Body of pancreas (tissue), 4 donors: ENCODE data around the gene CDH20. TPM values are rescaled to one million over a fixed set of nuclear protein-coding genes. Genes with fewer than 3 reads are reported as not detected.

Source experiments
- ATAC-seq: fragments of 150-250 bp; one replicate; pipeline ENCODE4 v1.9.1; 2016
- DNase-seq, 4 donors: peaks; one replicate each; pipeline ENCODE4 v3.0.0-alpha.2; 2019
- H3K27ac ChIP-seq, 4 donors: fragments of 200-600 bp; sonication (generic); 1 replicate in 3 of 4; 2 replicates in 1 of 4; pipeline versions ENCODE4 v1.5.1 to v1.6.1; 2016 to 2019; ENCODE audit warnings: mild to moderate bottlenecking in 1 of 4, mixed read lengths in 1 of 4, moderate library complexity in 1 of 4
- H3K27me3 ChIP-seq, 2 donors: fragments of 200-600 bp; sonication (generic); one replicate each; pipeline ENCODE4 v1.6.0; 2016; ENCODE audit warnings: mild to moderate bottlenecking in 1 of 2
- H3K36me3 ChIP-seq, 2 donors: fragments of 200-600 bp; sonication (generic); replicated peaks in 1 of 2; 2 replicates each; pipeline ENCODE4 v1.5.1; 2016; ENCODE audit warnings: low read depth in 2 of 2; ENCODE audit not compliant: insufficient read depth in 1 of 2
- H3K4me1 ChIP-seq: fragments of 200-600 bp; sonication (generic); one replicate; pipeline ENCODE4 v1.6.0; 2016
- H3K4me3 ChIP-seq, 2 donors: fragments of 200-600 bp; sonication (generic); 1 replicate in 1 of 2; 2 replicates in 1 of 2; pipeline ENCODE4 v1.5.1; 2016 to 2019
- H3K9me3 ChIP-seq, 3 donors: fragments of 200-600 bp; sonication (generic); 1 replicate in 2 of 3; 2 replicates in 1 of 3; pipeline ENCODE4 v1.5.1; 2016
- POLR2A ChIP-seq, 3 donors: fragments of 450-650 bp; IDR thresholded peaks; one replicate each; pipeline ENCODE4 v1.6.1; 2016; ENCODE audit warnings: antibody characterized with exemption in 3 of 3, mild to moderate bottlenecking in 2 of 3
- WGBS, 2 donors: methylation state at CpG; one replicate each; pipeline ENCODE4 v1.1.5; 2017; 5-methylcytosine and 5-hydroxymethylcytosine counted together
- intact Hi-C: fragments of 100-400 bp; cut with DNase I; formaldehyde crosslinking; loops from one replicate; pipeline ENCODE4 v1.15.1; 2023
- total RNA-seq, 2 donors: library from RNA; depleted of rRNA; stranded (reverse); fragments of >200 nt; gene quantifications; one replicate each; pipeline ENCODE4 v1.1.0, GENCODE V29; 2016
- TF ChIP-seq, protein P1 (sequence below), 7 experiments: fragments of 450-650 bp in 4 of 7; fragments of 200-600 bp in 3 of 7; sonication (generic) in 3 of 7; IDR thresholded peaks; one replicate each; pipeline ENCODE4 v1.5.1; 2016 to 2019; ENCODE audit warnings: antibody characterized with exemption in 7 of 7

Gene CDH20
- total RNA-seq, result 1 to 10 TPM in 1 of 2 donors, under 1 TPM in 1; 0.26 to 6.3 TPM

DNA sequence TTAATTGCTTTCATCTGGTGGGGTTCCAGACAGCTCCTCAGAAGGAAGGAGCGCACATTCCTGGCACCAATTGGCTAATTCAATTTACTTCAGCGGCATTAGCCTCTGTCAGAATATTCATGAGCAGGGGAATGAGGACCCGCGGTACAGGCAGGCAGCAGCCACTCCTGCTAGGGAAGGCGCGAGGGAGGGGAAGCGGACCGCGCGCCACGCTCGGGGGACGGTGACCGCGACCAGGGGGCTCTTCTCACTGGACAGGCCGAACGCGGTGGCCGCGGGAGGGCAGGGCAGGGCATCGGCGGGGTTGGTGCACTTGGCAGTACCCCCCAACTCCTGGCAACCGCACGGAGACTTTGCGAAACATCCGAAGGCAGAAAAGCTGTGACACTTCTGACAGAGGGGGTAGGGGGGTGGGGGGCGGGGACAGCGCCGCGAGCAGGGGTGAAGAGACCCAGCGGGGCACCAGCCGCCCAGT lies at the start of gene CDH20:
Gene CDH20, plus strand, starts transcription at position 160 of the 475 bp plus-strand sequence.
- 3 to 5% methylated on average over 4 to 31 of the region's 32 CpGs for WGBS, 2 donors
- Histone ChIP-seq H3K36me3 (no peaks in the 10 kb centered on the region), H3K9me3 (no peaks in the 10 kb centered on the region), H3K27me3 (peaks cover 0 to 6% of the 10 kb centered on the region in 2 donors), H3K4me3 (no peak within 1 kb of the TSS), H3K4me1 (peaks cover 14% of the 10 kb centered on the region), H3K27ac (no peak within 1 kb of the TSS)
- no peak for TF ChIP-seq POLR2A (IDR thresholded peaks at IDR 0.05)
- TF ChIP-seq, protein P1, sequence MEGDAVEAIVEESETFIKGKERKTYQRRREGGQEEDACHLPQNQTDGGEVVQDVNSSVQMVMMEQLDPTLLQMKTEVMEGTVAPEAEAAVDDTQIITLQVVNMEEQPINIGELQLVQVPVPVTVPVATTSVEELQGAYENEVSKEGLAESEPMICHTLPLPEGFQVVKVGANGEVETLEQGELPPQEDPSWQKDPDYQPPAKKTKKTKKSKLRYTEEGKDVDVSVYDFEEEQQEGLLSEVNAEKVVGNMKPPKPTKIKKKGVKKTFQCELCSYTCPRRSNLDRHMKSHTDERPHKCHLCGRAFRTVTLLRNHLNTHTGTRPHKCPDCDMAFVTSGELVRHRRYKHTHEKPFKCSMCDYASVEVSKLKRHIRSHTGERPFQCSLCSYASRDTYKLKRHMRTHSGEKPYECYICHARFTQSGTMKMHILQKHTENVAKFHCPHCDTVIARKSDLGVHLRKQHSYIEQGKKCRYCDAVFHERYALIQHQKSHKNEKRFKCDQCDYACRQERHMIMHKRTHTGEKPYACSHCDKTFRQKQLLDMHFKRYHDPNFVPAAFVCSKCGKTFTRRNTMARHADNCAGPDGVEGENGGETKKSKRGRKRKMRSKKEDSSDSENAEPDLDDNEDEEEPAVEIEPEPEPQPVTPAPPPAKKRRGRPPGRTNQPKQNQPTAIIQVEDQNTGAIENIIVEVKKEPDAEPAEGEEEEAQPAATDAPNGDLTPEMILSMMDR (IDR thresholded peaks at IDR 0.05), result no peak
- DNase-seq (no peak), ATAC-seq (no peak)
- intact Hi-C loops, result no loop called here

GRCh38 chr18:61284039-61284438 lies 49.2 kb upstream of the CDH20 start:
- intact Hi-C loops, result no loop called here
- Histone ChIP-seq H3K9me3 (no peaks in the 10 kb centered on the region), H3K4me3 (no peak overlapping the region), H3K27ac (no peak overlapping the region), H3K4me1 (no peaks in the 10 kb centered on the region), H3K36me3 (no peaks in the 10 kb centered on the region), H3K27me3 (no peaks in the 10 kb centered on the region)
- no peak for TF ChIP-seq POLR2A (IDR thresholded peaks at IDR 0.05)
- TF ChIP-seq, protein P1 (IDR thresholded peaks at IDR 0.05), result no peak
- ATAC-seq, result no peak
- no peak for DNase-seq
- 47 to 51% methylated on average over 4 of the region's 4 CpGs for WGBS, 2 donors

GRCh38 chr18:61285777-61286176 lies 47.5 kb upstream of the CDH20 start:
- DNase-seq, result no peak
- TF ChIP-seq POLR2A (IDR thresholded peaks at IDR 0.05), result no peak
- TF ChIP-seq, protein P1 (IDR thresholded peaks at IDR 0.05), result no peak
- Histone ChIP-seq H3K27me3 (no peaks in the 10 kb centered on the region), H3K27ac (no peak overlapping the region), H3K9me3 (no peaks in the 10 kb centered on the region), H3K36me3 (no peaks in the 10 kb centered on the region), H3K4me3 (no peak overlapping the region), H3K4me1 (no peaks in the 10 kb centered on the region)
- intact Hi-C loops, result no loop called here
- 52 to 59% methylated on average over 2 of the region's 2 CpGs for WGBS, 2 donors
- no peak for ATAC-seq

GRCh38 chr18:61286867-61287266 lies 46.4 kb upstream of the CDH20 start:
- no peaks in the 10 kb centered on the region for H3K36me3 ChIP-seq
- TF ChIP-seq, protein P1 (IDR thresholded peaks at IDR 0.05), result no peak
- no peak for TF ChIP-seq POLR2A (IDR thresholded peaks at IDR 0.05)
- DNase-seq, result no peak
- no peak for ATAC-seq
- no peak overlapping the region for H3K27ac ChIP-seq
- 42 to 53% methylated on average over 4 of the region's 4 CpGs for WGBS, 2 donors
- H3K9me3 ChIP-seq, result no peaks in the 10 kb centered on the region
- intact Hi-C loops, result no loop called here
- no peak overlapping the region for H3K4me3 ChIP-seq
- H3K27me3 ChIP-seq, result no peaks in the 10 kb centered on the region
- H3K4me1 ChIP-seq, result no peaks in the 10 kb centered on the region

DNA sequence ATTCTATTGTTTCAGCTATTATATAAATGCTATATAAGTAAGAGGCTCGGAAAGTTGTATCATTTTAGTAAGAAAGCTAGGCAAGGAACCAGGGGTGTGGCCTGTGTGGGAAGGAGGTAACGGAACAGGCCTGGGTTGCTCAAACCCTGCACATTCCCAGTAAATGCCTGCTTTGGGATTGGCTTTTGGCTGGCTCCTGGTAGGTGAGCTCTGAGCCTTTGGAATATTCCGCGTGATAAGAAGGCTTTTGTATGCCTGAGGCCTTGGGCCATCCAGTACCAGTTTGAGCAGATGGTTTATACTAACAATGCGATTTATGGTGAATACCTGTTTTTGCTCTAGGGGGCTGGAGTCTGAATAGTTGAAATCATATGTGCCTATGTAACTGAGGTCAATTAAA lies 42.6 kb upstream of the CDH20 start:
- no peak overlapping the region for H3K4me3 ChIP-seq
- no peak for ATAC-seq
- H3K27ac ChIP-seq, result no peak overlapping the region
- WGBS, 2 donors, result 78 to 83% methylated on average over 5 of the region's 5 CpGs
- TF ChIP-seq POLR2A (IDR thresholded peaks at IDR 0.05), result no peak
- TF ChIP-seq, protein P1 (IDR thresholded peaks at IDR 0.05), result no peak
- intact Hi-C loops, result no loop called here
- no peak for DNase-seq
- no peaks in the 10 kb centered on the region for H3K36me3 ChIP-seq
- no peaks in the 10 kb centered on the region for H3K9me3 ChIP-seq
- no peaks in the 10 kb centered on the region for H3K27me3 ChIP-seq
- H3K4me1 ChIP-seq, result no peaks in the 10 kb centered on the region
